PC-3 (cell line): ENCODE measurements around the gene MYCT1. TPM values are rescaled to one million over a fixed set of nuclear protein-coding genes. Genes with fewer than 3 reads are reported as not detected.

Experiments
- ATAC-seq: fragments of 200-7000 bp; cut with Tn5 transposase; 2 replicates; pipeline ENCODE4 v1.9.1; 2020; ENCODE audit warnings: mild to moderate bottlenecking, moderate library complexity
- BruUV-seq: library from RNA; stranded (reverse); fragments of 400-500 nt; replicated peaks from 2 replicates; lab custom pipeline; 2021; lab: Mats Ljungman, UMichigan
- CTCF ChIA-PET: fragments of 300-600 bp; sonication (Branson Sonifier 250); formaldehyde crosslinking; loops from one replicate; lab custom pipeline; 2022; ENCODE audit warnings: antibody characterized with exemption; lab: Charles Lee
- POLR2A ChIA-PET: fragments of 300-600 bp; sonication (Branson Sonifier 250); formaldehyde crosslinking; loops from one replicate; lab custom pipeline; 2022; ENCODE audit warnings: antibody characterized with exemption; ENCODE audit not compliant: unreplicated experiment; lab: Charles Lee
- DNase-seq: peaks from one replicate; pipeline ENCODE4 v3.0.0-alpha.2; 2015
- H2AFZ ChIP-seq: fragments of 300-600 bp; sonication (generic); 2 replicates; pipeline ENCODE4 v1.6.0; 2016; ENCODE audit warnings: antibody characterized with exemption, low read length
- H3F3A ChIP-seq: fragments of 300-600 bp; sonication (generic); one replicate; pipeline ENCODE4 v1.6.0; 2017; ENCODE audit warnings: antibody characterized with exemption, low read length, control low read depth, mild to moderate bottlenecking; ENCODE audit not compliant: unreplicated experiment
- H3K27ac ChIP-seq: fragments of 300-600 bp; sonication (generic); 2 replicates; pipeline ENCODE4 v1.5.1; 2016; ENCODE audit warnings: mild to moderate bottlenecking, low read length
- H3K27me3 ChIP-seq: fragments of 300-600 bp; sonication (generic); 2 replicates; pipeline ENCODE4 v1.6.1; 2016; ENCODE audit warnings: low read length, mixed read lengths
- H3K36me3 ChIP-seq: fragments of 300-600 bp; sonication (generic); 2 replicates; pipeline ENCODE4 v1.6.1; 2016; ENCODE audit warnings: low read depth, mixed run types, low read length, mixed read lengths
- H3K4me1 ChIP-seq: fragments of 300-600 bp; sonication (generic); 2 replicates; pipeline ENCODE4 v1.5.1; 2016; ENCODE audit warnings: low read length; ENCODE audit not compliant: insufficient read depth
- H3K4me2 ChIP-seq: fragments of 300-600 bp; sonication (generic); 2 replicates; pipeline ENCODE4 v1.6.0; 2016; ENCODE audit warnings: low read length
- H3K4me3 ChIP-seq: fragments of 300-600 bp; sonication (generic); 2 replicates; pipeline ENCODE4 v1.5.1; 2016; ENCODE audit warnings: mild to moderate bottlenecking, low read length, mixed read lengths
- H3K79me2 ChIP-seq: fragments of 300-600 bp; sonication (generic); 2 replicates; pipeline ENCODE4 v1.6.1; 2017; ENCODE audit warnings: low read length, mixed read lengths
- H3K9ac ChIP-seq: fragments of 300-600 bp; sonication (generic); 2 replicates; pipeline ENCODE4 v1.6.0; 2016; ENCODE audit warnings: mild to moderate bottlenecking, low read length
- H3K9me2 ChIP-seq: fragments of 300-600 bp; sonication (generic); replicated peaks from 2 replicates; pipeline ENCODE4 v1.6.1; 2016; ENCODE audit warnings: mixed run types, low read length, mixed read lengths
- H3K9me3 ChIP-seq: fragments of 300-600 bp; sonication (generic); 2 replicates; pipeline ENCODE4 v1.6.1; 2016; ENCODE audit warnings: low read length, mixed read lengths
- H4K20me1 ChIP-seq: fragments of 300-600 bp; sonication (generic); 2 replicates; pipeline ENCODE4 v1.6.1; 2016; ENCODE audit warnings: low read length, mixed read lengths
- EZH2 ChIP-seq: fragments of 300-600 bp; sonication (generic); IDR thresholded peaks from one replicate; pipeline ENCODE4 v1.6.1; 2017; ENCODE audit warnings: antibody characterized with exemption, mild to moderate bottlenecking, low read length; ENCODE audit not compliant: unreplicated experiment
- EZH2phosphoT487 ChIP-seq: fragments of 300-600 bp; sonication (generic); IDR thresholded peaks from 2 replicates; pipeline ENCODE4 v1.6.1; 2018; ENCODE audit warnings: mild to moderate bottlenecking, antibody characterized with exemption, low read length, borderline replicate concordance
- intact Hi-C: fragments of 100-400 bp; cut with micrococcal nuclease; formaldehyde crosslinking; loops from 2 replicates; pipeline ENCODE4 v1.9.0; 2023
- total RNA-seq: library from RNA; depleted of rRNA; stranded (reverse); fragments of >200 nt; gene quantifications from 2 replicates; pipeline ENCODE4 v1.2.3, GENCODE V29; 2014
- TF ChIP-seq, protein P1 (sequence below): fragments of 300-600 bp; sonication (generic); conservative IDR thresholded peaks from 2 replicates; pipeline ENCODE4 v1.5.1; 2017; ENCODE audit warnings: antibody characterized with exemption, low read depth, mild to moderate bottlenecking, low read length

The MYCT1 gene
- total RNA-seq, 1 experiment from 2014 or later, result 0.55 TPM

DNA sequence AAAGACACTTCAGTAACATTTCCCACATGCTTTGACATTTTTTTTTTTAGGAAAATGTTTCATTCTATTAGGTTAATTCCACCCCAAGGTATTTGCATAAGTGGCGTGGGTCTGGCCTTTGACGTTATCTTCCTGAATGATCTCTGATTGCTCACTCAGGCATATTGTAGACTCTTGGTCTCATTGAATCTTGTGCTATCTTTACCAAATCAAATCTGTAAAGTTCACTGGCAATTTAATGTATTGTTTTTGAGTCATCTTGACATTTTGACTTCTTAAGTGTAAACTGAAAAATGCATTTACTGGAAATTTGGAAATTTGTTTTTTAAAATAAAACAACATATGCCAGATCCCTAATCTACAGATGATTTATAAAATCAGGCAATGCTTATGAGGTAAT lies 36.9 kb downstream of the MYCT1 start:
- Histone ChIP-seq H3K27me3 (peaks cover 71% of the 10 kb centered on the region), H3K9me2 (no peaks in the 10 kb centered on the region), H3K4me2 (no peak overlapping the region), H3K9ac (no peak overlapping the region), H3K36me3 (no peaks in the 10 kb centered on the region), H4K20me1 (no peaks in the 10 kb centered on the region), H3K9me3 (no peaks in the 10 kb centered on the region), H3F3A (no peaks in the 10 kb centered on the region), H3K4me3 (no peak overlapping the region), H3K4me1 (no peaks in the 10 kb centered on the region), H3K79me2 (no peaks in the 10 kb centered on the region), H3K27ac (no peak overlapping the region), H2AFZ (no peak overlapping the region)
- ATAC-seq, result no peak
- intact Hi-C loops, result no loop called here
- ChIA-PET CTCF (no interaction called here), POLR2A (no interaction called here)
- BruUV-seq, result no TSS peak
- DNase-seq, result no peak
- TF ChIP-seq, protein P1, sequence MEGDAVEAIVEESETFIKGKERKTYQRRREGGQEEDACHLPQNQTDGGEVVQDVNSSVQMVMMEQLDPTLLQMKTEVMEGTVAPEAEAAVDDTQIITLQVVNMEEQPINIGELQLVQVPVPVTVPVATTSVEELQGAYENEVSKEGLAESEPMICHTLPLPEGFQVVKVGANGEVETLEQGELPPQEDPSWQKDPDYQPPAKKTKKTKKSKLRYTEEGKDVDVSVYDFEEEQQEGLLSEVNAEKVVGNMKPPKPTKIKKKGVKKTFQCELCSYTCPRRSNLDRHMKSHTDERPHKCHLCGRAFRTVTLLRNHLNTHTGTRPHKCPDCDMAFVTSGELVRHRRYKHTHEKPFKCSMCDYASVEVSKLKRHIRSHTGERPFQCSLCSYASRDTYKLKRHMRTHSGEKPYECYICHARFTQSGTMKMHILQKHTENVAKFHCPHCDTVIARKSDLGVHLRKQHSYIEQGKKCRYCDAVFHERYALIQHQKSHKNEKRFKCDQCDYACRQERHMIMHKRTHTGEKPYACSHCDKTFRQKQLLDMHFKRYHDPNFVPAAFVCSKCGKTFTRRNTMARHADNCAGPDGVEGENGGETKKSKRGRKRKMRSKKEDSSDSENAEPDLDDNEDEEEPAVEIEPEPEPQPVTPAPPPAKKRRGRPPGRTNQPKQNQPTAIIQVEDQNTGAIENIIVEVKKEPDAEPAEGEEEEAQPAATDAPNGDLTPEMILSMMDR, result no peak
- TF ChIP-seq EZH2 (no peak), EZH2phosphoT487 (no peak)

DNA sequence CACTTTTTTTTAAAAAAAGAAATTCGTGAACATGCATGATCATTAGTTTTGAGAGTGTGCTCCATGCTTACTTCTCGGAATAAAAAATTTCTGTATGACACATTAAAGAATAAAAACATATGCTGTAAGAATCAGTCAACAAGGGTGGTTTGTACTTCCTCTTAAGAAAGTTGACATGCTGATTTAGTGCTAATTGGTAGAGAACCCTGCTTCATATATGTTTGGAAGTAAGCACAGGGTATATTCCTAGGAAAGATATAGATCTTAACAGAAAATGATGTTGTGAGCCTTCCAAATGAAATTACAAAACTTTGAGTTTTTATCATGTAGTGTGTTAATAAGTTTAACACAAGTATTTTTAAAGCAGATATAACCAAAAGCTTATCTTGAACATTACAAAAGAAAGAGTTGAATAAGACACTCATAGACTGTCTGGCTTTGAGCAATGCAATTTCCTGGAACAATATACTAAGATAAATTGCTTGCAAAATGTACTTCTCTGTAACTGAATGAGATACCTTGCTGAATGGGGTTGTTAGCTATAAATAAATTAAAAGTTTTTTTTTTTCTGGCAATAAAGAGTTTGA lies 39.1 kb downstream of the MYCT1 start:
- no peaks in the 10 kb centered on the region for H3K9me3 ChIP-seq
- TF ChIP-seq, protein P1, result no peak
- TF ChIP-seq EZH2, result no peak
- no peak for TF ChIP-seq EZH2phosphoT487
- H3K4me3 ChIP-seq, result no peak overlapping the region
- DNase-seq (no peak), ATAC-seq (no peak)
- no peaks in the 10 kb centered on the region for H3K4me1 ChIP-seq
- no peaks in the 10 kb centered on the region for H3K9me2 ChIP-seq
- BruUV-seq, result no TSS peak
- ChIA-PET CTCF (interaction anchor here (0.6 to 0.7 kb wide), 2 partner anchors 211 to 217 kb away, joined by 3 to 6 read pairs; no protein-coding TSS in a partner anchor), POLR2A (interaction anchor here (0.6 kb wide), 1 partner anchor 52 kb away, joined by 6 read pairs; no protein-coding TSS in a partner anchor)
- H3K27me3 ChIP-seq, result peaks cover 69% of the 10 kb centered on the region
- H2AFZ ChIP-seq, result no peak overlapping the region
- no peak overlapping the region for H3K27ac ChIP-seq
- no peaks in the 10 kb centered on the region for H4K20me1 ChIP-seq
- intact Hi-C loops, result no loop called here
- no peaks in the 10 kb centered on the region for H3K79me2 ChIP-seq
- H3F3A ChIP-seq, result no peaks in the 10 kb centered on the region
- H3K9ac ChIP-seq, result no peak overlapping the region
- H3K4me2 ChIP-seq, result no peak overlapping the region
- H3K36me3 ChIP-seq, result no peaks in the 10 kb centered on the region

DNA sequence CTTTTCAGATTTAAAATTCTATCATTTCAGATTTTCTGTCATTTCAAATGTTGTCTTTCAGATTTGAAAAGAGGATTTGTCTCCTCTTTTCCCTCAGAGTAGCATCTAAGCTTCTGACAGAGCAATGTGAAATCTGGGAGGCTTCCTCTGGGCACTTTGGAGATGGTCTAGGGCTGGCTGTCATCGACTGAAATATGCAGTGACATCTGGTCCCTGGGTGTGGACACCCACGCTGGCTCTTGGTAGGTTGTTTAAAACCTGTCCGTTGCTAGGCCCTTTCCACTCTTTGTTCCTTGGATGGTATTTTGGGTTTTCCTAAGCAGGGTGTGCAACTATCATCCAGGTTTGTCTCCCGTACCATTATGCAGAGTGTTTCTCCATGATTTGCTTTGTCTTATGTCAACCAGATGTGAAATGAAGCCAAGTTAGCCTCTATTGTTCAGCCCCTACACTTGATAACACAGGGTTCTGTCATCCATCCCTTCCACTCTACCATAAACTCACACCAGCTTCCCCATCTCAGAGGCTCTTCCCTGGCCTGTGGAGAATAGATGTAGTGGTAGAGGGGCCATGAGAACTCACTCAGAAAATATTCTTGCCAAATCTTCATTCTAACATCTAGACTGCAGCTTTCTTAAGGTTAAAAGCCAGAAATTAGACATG lies 47.9 kb downstream of the MYCT1 start:
- H4K20me1 ChIP-seq, result no peaks in the 10 kb centered on the region
- no peaks in the 10 kb centered on the region for H3K36me3 ChIP-seq
- TF ChIP-seq, protein P1, result no peak
- no peak for TF ChIP-seq EZH2
- ChIA-PET CTCF (no interaction called here), POLR2A (no interaction called here)
- no peaks in the 10 kb centered on the region for H3K4me1 ChIP-seq
- BruUV-seq, result no TSS peak
- no peaks in the 10 kb centered on the region for H3K9me3 ChIP-seq
- no peak overlapping the region for H3K27ac ChIP-seq
- H3F3A ChIP-seq, result no peaks in the 10 kb centered on the region
- no peaks in the 10 kb centered on the region for H3K9me2 ChIP-seq
- H3K27me3 ChIP-seq, result peaks cover 67% of the 10 kb centered on the region
- no peak overlapping the region for H3K4me3 ChIP-seq
- no peak overlapping the region for H3K4me2 ChIP-seq
- H3K79me2 ChIP-seq, result no peaks in the 10 kb centered on the region
- H2AFZ ChIP-seq, result no peak overlapping the region
- ATAC-seq (no peak), DNase-seq (no peak)
- H3K9ac ChIP-seq, result no peak overlapping the region
- intact Hi-C loops, result no loop called here
